ENCODE data around the gene KLF13. TPM values are rescaled to one million over a fixed set of nuclear protein-coding genes. Genes with fewer than 3 reads are reported as not detected.

The KLF13 gene
- total RNA-seq, 1 experiment from 2014 or later, result 22.1 TPM

DNA sequence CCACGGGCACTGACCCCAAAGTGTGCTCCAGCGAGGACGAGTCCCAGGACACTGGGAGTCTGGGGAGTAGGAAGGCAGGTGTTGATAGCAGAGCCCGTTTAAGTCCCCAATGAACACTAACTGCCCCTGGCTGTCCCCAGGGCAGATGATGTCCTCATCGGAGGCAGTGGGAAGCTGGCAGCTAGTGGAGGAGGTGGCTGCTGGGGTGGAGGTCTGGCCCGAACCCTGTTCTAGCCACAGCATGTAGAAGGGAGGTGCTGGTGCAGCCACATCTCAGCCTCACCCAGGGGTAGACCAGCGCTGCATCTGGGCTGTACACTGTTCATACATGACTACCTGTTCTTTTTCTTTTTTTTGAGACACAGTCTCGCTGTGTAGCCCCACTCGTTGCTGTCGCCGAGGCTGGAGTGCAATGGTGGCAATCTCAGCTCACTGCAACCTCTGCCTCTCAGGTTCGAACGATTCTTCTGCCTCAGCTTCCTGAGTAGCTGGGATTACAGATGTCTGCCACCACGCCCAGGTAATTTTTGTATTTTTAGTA, 51.8 kb downstream of the KLF13 start:
- BruUV-seq (replicated peaks), result no TSS peak
- Histone ChIP-seq H3K27ac (ENCODE audit: low read depth, low read length, poor library complexity, severe bottlenecking) (no peak overlapping the region), H3K9me3 (ENCODE audit: low read depth, low read length, poor library complexity, severe bottlenecking) (no peaks in the 10 kb centered on the region), H3K4me3 (ENCODE audit: low read depth, low read length, poor library complexity, severe bottlenecking) (no peak overlapping the region), H3K36me3 (ENCODE audit: insufficient read depth, low read length, poor library complexity, severe bottlenecking) (no peaks in the 10 kb centered on the region), H3K4me1 (ENCODE audit: insufficient read depth, low read length, poor library complexity, severe bottlenecking) (no peaks in the 10 kb centered on the region), H3K27me3 (replicated peaks; ENCODE audit: insufficient read depth, low read depth, low read length, poor library complexity) (no peaks in the 10 kb centered on the region)
- no peak for TF ChIP-seq EZH2 (IDR thresholded peaks at IDR 0.05; ENCODE audit: borderline replicate concordance, low read depth, low read length, poor library complexity, severe bottlenecking)
- TF ChIP-seq, protein P1, sequence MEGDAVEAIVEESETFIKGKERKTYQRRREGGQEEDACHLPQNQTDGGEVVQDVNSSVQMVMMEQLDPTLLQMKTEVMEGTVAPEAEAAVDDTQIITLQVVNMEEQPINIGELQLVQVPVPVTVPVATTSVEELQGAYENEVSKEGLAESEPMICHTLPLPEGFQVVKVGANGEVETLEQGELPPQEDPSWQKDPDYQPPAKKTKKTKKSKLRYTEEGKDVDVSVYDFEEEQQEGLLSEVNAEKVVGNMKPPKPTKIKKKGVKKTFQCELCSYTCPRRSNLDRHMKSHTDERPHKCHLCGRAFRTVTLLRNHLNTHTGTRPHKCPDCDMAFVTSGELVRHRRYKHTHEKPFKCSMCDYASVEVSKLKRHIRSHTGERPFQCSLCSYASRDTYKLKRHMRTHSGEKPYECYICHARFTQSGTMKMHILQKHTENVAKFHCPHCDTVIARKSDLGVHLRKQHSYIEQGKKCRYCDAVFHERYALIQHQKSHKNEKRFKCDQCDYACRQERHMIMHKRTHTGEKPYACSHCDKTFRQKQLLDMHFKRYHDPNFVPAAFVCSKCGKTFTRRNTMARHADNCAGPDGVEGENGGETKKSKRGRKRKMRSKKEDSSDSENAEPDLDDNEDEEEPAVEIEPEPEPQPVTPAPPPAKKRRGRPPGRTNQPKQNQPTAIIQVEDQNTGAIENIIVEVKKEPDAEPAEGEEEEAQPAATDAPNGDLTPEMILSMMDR (conservative IDR thresholded peaks at IDR 0.05; ENCODE audit: low read depth, low read length), result no peak
- intact Hi-C loops (cut with micrococcal nuclease; ENCODE audit: unreplicated experiment), result no loop called here
- CTCF ChIA-PET, result no interaction called here
- DNase-seq (ENCODE audit: low spot score), result no peak
- POLR2A ChIA-PET (ENCODE audit: low non-redundant PET), result no interaction called here

DNA sequence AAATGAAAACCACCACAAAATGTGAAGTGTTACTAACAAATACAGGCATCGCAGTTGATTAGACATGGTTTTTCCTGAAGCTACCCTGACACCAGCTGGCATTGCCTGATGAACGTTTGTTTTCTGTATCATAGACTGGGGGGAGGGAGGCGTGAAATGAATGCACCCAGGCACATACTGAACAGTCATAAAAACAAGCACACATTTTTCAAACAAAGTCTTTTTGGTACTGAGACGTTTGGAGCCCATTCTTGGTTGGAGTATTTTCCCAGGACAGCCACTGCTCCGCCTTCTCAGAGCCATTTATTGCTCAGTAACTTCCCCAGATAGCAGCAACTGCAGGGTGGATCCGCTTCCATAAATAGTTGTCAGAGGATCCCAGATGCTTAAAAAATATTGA, 52.4 kb downstream of the KLF13 start:
- CTCF ChIA-PET, result no interaction called here
- intact Hi-C loops (cut with micrococcal nuclease; ENCODE audit: unreplicated experiment), result no loop called here
- no peaks in the 10 kb centered on the region for H3K36me3 ChIP-seq (ENCODE audit: insufficient read depth, low read length, poor library complexity, severe bottlenecking)
- no TSS peak for BruUV-seq (replicated peaks)
- POLR2A ChIA-PET (ENCODE audit: low non-redundant PET), result no interaction called here
- no peak for TF ChIP-seq EZH2 (IDR thresholded peaks at IDR 0.05; ENCODE audit: borderline replicate concordance, low read depth, low read length, poor library complexity, severe bottlenecking)
- TF ChIP-seq, protein P1 (conservative IDR thresholded peaks at IDR 0.05; ENCODE audit: low read depth, low read length), result no peak
- no peaks in the 10 kb centered on the region for H3K9me3 ChIP-seq (ENCODE audit: low read depth, low read length, poor library complexity, severe bottlenecking)
- DNase-seq (ENCODE audit: low spot score), result no peak
- H3K4me1 ChIP-seq (ENCODE audit: insufficient read depth, low read length, poor library complexity, severe bottlenecking), result no peaks in the 10 kb centered on the region
- no peaks in the 10 kb centered on the region for H3K27me3 ChIP-seq (replicated peaks; ENCODE audit: insufficient read depth, low read depth, low read length, poor library complexity)
- H3K4me3 ChIP-seq (ENCODE audit: low read depth, low read length, poor library complexity, severe bottlenecking), result no peak overlapping the region
- no peak overlapping the region for H3K27ac ChIP-seq (ENCODE audit: low read depth, low read length, poor library complexity, severe bottlenecking)

DNA sequence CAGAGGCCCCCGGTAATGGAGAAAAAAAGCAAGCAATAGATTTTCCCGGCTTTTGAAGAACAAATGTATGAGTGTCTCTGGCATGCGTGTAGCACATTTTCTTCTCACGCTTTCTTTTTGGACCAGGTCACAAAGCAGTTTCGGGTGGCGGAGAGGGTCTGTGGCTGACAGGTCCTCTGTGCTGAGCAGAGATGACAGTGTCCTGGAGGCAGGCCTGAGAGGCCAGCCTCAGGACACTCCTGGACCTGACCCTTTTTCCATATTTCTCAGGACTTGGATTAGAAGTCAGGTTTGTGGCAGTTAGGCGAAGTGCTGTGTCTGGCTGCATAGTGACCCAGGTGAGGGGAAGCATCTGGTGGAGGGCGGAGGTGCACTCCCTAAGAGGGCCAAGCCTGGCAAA, 52.9 kb downstream of the KLF13 start:
- H3K27ac ChIP-seq (ENCODE audit: low read depth, low read length, poor library complexity, severe bottlenecking), result no peak overlapping the region
- TF ChIP-seq, protein P1 (conservative IDR thresholded peaks at IDR 0.05; ENCODE audit: low read depth, low read length), result no peak
- no peak for TF ChIP-seq EZH2 (IDR thresholded peaks at IDR 0.05; ENCODE audit: borderline replicate concordance, low read depth, low read length, poor library complexity, severe bottlenecking)
- BruUV-seq (replicated peaks), result no TSS peak
- no peaks in the 10 kb centered on the region for H3K36me3 ChIP-seq (ENCODE audit: insufficient read depth, low read length, poor library complexity, severe bottlenecking)
- H3K4me1 ChIP-seq (ENCODE audit: insufficient read depth, low read length, poor library complexity, severe bottlenecking), result no peaks in the 10 kb centered on the region
- no peak overlapping the region for H3K4me3 ChIP-seq (ENCODE audit: low read depth, low read length, poor library complexity, severe bottlenecking)
- DNase-seq (ENCODE audit: low spot score), result no peak
- H3K27me3 ChIP-seq (replicated peaks; ENCODE audit: insufficient read depth, low read depth, low read length, poor library complexity), result no peaks in the 10 kb centered on the region
- intact Hi-C loops (cut with micrococcal nuclease; ENCODE audit: unreplicated experiment), result no loop called here
- POLR2A ChIA-PET (ENCODE audit: low non-redundant PET), result no interaction called here
- no peaks in the 10 kb centered on the region for H3K9me3 ChIP-seq (ENCODE audit: low read depth, low read length, poor library complexity, severe bottlenecking)
- CTCF ChIA-PET, result no interaction called here
